HepG2 (cell line): ENCODE data around the gene URM1. TPM values are rescaled to one million over a fixed set of nuclear protein-coding genes. Genes with fewer than 3 reads are reported as not detected.

Source experiments
- ARNT ChIP-seq: fragments of 450-650 bp; IDR thresholded peaks from 2 replicates; pipeline ENCODE4 v1.6.1; 2017
- ATF2 ChIP-seq: sonication (generic); formaldehyde crosslinking; IDR thresholded peaks from 2 replicates; pipeline ENCODE4 v1.4.0; 2020; ENCODE audit warnings: missing genetic modification reagents
- BCL6 ChIP-seq: IDR thresholded peaks from 2 replicates; pipeline ENCODE4 v1.6.1; 2016; ENCODE audit warnings: missing genetic modification reagents, missing compliant biosample characterization
- CBX5 ChIP-seq: sonication (generic); formaldehyde crosslinking; IDR thresholded peaks from 2 replicates; pipeline ENCODE4 v1.4.0; 2020; ENCODE audit warnings: missing genetic modification reagents, borderline replicate concordance
- EZH2 ChIP-seq: conservative IDR thresholded peaks from 2 replicates; pipeline ENCODE4 v1.6.1; 2012; ENCODE audit warnings: mild to moderate bottlenecking, low read depth, low read length, moderate library complexity
- FOXK1 ChIP-seq: sonication (generic); formaldehyde crosslinking; IDR thresholded peaks from 2 replicates; pipeline ENCODE4 v1.4.0; 2020; ENCODE audit warnings: low read depth, missing genetic modification reagents, borderline replicate concordance
- GABPA ChIP-seq, 2 experiments: IDR thresholded peaks; 2 replicates each; pipeline ENCODE4 v1.6.1; 2011 to 2016; ENCODE audit warnings: low read depth in 2 of 2, low read length in 1 of 2, missing biosample characterization in 1 of 2, missing genetic modification characterization in 1 of 2
- HNRNPUL1 ChIP-seq: fragments of 200-400 bp; formaldehyde crosslinking; IDR thresholded peaks from 2 replicates; pipeline ENCODE4 v1.6.1; 2017; ENCODE audit warnings: low read depth, mild to moderate bottlenecking, low read length, moderate library complexity
- NR2F1 ChIP-seq, 2 experiments: fragments of 450-650 bp in 1 of 2; formaldehyde crosslinking in 1 of 2; IDR thresholded peaks; 2 replicates each; pipeline versions ENCODE4 v1.5.0 to v1.6.1; 2016 to 2020; ENCODE audit warnings: mild to moderate bottlenecking in 1 of 2, missing compliant biosample characterization in 1 of 2, missing genetic modification reagents in 1 of 2, moderate library complexity in 1 of 2
- RBM39 ChIP-seq: fragments of 200-400 bp; formaldehyde crosslinking; IDR thresholded peaks from one replicate; pipeline ENCODE4 v1.6.1; 2018; ENCODE audit warnings: antibody characterized with exemption, mild to moderate bottlenecking, low read depth, low read length; ENCODE audit not compliant: poor library complexity, severe bottlenecking
- SRSF1 ChIP-seq: fragments of 200-400 bp; formaldehyde crosslinking; optimal IDR thresholded peaks from 2 replicates; pipeline ENCODE3; 2017; ENCODE audit warnings: mild to moderate bottlenecking, low read depth, low read length, moderate library complexity
- TGIF2 ChIP-seq: IDR thresholded peaks from 2 replicates; pipeline ENCODE4 v1.6.1; 2016; ENCODE audit warnings: control low read depth, missing compliant biosample characterization
- THAP9 ChIP-seq: sonication (generic); formaldehyde crosslinking; IDR thresholded peaks from 2 replicates; pipeline ENCODE4; 2020; ENCODE audit warnings: missing genetic modification reagents, mild to moderate bottlenecking, borderline replicate concordance
- ZBTB37 ChIP-seq: sonication (generic); formaldehyde crosslinking; IDR thresholded peaks from 2 replicates; pipeline ENCODE4 v1.4.0; 2020; ENCODE audit warnings: mild to moderate bottlenecking, missing genetic modification reagents
- ZFAT ChIP-seq: sonication (generic); formaldehyde crosslinking; conservative IDR thresholded peaks from 2 replicates; pipeline ENCODE4 v1.8.1; 2023; ENCODE audit warnings: missing genetic modification reagents, inconsistent platforms
- ZNF101 ChIP-seq: sonication (generic); formaldehyde crosslinking; IDR thresholded peaks from 2 replicates; pipeline ENCODE4 v1.4.0; 2020; ENCODE audit warnings: mild to moderate bottlenecking, low read depth, missing genetic modification reagents, borderline replicate concordance
- ZNF136 ChIP-seq: sonication (generic); formaldehyde crosslinking; IDR thresholded peaks from 2 replicates; pipeline ENCODE4 v1.8.1; 2022; ENCODE audit warnings: low read depth, mild to moderate bottlenecking, moderate library complexity, missing genetic modification reagents
- ZNF660 ChIP-seq: sonication (generic); formaldehyde crosslinking; IDR thresholded peaks from 2 replicates; pipeline ENCODE4 v1.5.1; 2020; ENCODE audit warnings: mild to moderate bottlenecking, low read depth, missing genetic modification reagents, borderline replicate concordance
- ZSCAN25 ChIP-seq: sonication (generic); formaldehyde crosslinking; IDR thresholded peaks from 2 replicates; pipeline ENCODE4 v1.8.0; 2022; ENCODE audit warnings: mild to moderate bottlenecking, missing genetic modification reagents
- ZZZ3 ChIP-seq: sonication (generic); formaldehyde crosslinking; IDR thresholded peaks from 2 replicates; pipeline ENCODE4 v1.4.0; 2020; ENCODE audit warnings: missing genetic modification reagents, mild to moderate bottlenecking, borderline replicate concordance
- polyA plus RNA-seq, 8 experiments: library from polyadenylated mRNA; depleted of rRNA in 3 of 8; stranded (reverse) in 7 of 8; unstranded in 1 of 8; fragments of >200 nt; fragmentation: Illumina TruSeq in 4 of 8; extraction: Trizol in 4 of 8; gene quantifications; 2 replicates each; pipeline versions ENCODE4 v1.2.1 to v1.2.3, GENCODE V29; 2011 to 2016; ENCODE audit warnings: low read depth in 4 of 8, missing spikeins in 1 of 8, mixed read lengths in 1 of 8; ENCODE audit not compliant: insufficient read depth in 1 of 8
- total RNA-seq, 5 experiments: library from RNA; depleted of rRNA; stranded (reverse); fragments of >200 nt; fragmentation: Illumina TruSeq; extraction: Trizol; gene quantifications; 2 replicates each; pipeline ENCODE4 v1.2.3, GENCODE V29; 2016; ENCODE audit warnings: low read depth in 1 of 5
- TF ChIP-seq, protein P1 (sequence below): sonication (generic); formaldehyde crosslinking; IDR thresholded peaks from 2 replicates; pipeline ENCODE4 v1.5.0; 2020; ENCODE audit warnings: missing genetic modification reagents, mild to moderate bottlenecking, borderline replicate concordance

URM1 gene
- total and polyA plus RNA-seq, 2 of the 13 experiments (the other 11 are each of a cell fraction or from before 2014, with no cell fraction given) = 37.1 to 41.3 TPM

- TF ChIP-seq, protein P1, sequence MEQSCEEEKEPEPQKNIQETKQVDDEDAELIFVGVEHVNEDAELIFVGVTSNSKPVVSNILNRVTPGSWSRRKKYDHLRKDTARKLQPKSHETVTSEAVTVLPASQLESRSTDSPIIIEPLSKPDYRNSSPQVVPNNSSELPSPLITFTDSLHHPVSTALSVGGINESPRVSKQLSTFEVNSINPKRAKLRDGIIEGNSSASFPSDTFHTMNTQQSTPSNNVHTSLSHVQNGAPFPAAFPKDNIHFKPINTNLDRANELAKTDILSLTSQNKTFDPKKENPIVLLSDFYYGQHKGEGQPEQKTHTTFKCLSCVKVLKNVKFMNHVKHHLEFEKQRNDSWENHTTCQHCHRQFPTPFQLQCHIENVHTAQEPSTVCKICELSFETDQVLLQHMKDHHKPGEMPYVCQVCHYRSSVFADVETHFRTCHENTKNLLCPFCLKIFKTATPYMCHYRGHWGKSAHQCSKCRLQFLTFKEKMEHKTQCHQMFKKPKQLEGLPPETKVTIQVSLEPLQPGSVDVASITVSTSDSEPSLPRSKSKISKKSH (CRISPR knock-in tag) = peak; percentile 78; the same call in 1 of the 2 replicates
- TF ChIP-seq ZZZ3 (CRISPR knock-in tag) (peak; percentile 81; the same call in 1 of the 2 replicates), CBX5 (CRISPR knock-in tag) (peak; percentile 76), ZNF101 (peak; percentile 45; the same call in 1 of the 2 replicates), SRSF1 (no peak), GABPA (IDR thresholded peaks at IDR 0.05; ENCODE audit: low read depth, low read length) (peak; percentile 90), GABPA (CRISPR knock-in tag; IDR thresholded peaks at IDR 0.05; ENCODE audit: low read depth) (peak; percentile 100), NR2F1 (CRISPR knock-in tag; IDR thresholded peaks at IDR 0.05) (no peak), RBM39 (peak; percentile 83), EZH2 (no peak), FOXK1 (peak; percentile 92), ARNT (no peak), ZFAT (CRISPR knock-in tag) (no peak), THAP9 (peak; percentile 99), BCL6 (0 out of 2 replicates have a peak, but pooled peaks have one; percentile 1), TGIF2 (CRISPR knock-in tag) (no peak; the same call in 1 of the 2 replicates), ZNF136 (CRISPR knock-in tag) (0 out of 2 replicates have a peak, but pooled peaks have one; percentile 60), HNRNPUL1 (no peak), ZNF660 (no peak), ZBTB37 (no peak), ATF2 (CRISPR knock-in tag) (0 out of 2 replicates have a peak, but pooled peaks have one; percentile 51), ZSCAN25 (CRISPR knock-in tag) (peak; percentile 79; the same call in 1 of the 2 replicates)
These were observed 48.6 kb upstream of the URM1 start, which contains the start of the genes COQ4 and TRUB2 (continued) for GRCh38 chr9:128322404-128323211.
